Esophagus squamous epithelium (tissue), 5 donors: ENCODE results near the gene DHRS3. TPM values are rescaled to one million over a fixed set of nuclear protein-coding genes. Genes with fewer than 3 reads are reported as not detected.
"Not testable (repeated sequence)": the region's sequence is repeated elsewhere in the genome, so short reads cannot be mapped to it uniquely, and the experiment has no call there.

ENCODE experiments used
- DNase-seq: peaks from one replicate; lab custom pipeline; 2025; lab: John Stamatoyannopoulos, UW
- H3K27ac ChIP-seq, 4 donors: fragments of 200-600 bp; sonication (generic); one replicate each; pipeline ENCODE4 v1.5.1; 2016 to 2019; ENCODE audit warnings: mild to moderate bottlenecking in 1 of 4
- H3K27me3 ChIP-seq, 4 donors: fragments of 200-600 bp; sonication (generic); 1 replicate in 3 of 4; 2 replicates in 1 of 4; pipeline versions ENCODE4 v1.5.1 to v1.6.0; 2017 to 2021; ENCODE audit warnings: antibody characterized with exemption in 1 of 4
- H3K36me3 ChIP-seq, 3 donors: fragments of 200-600 bp; sonication (generic); one replicate each; pipeline ENCODE4 v1.5.1; 2016 to 2019
- H3K4me1 ChIP-seq, 3 donors: fragments of 200-600 bp; sonication (generic); one replicate each; pipeline ENCODE4 v1.5.1; 2017 to 2019
- H3K4me3 ChIP-seq, 4 donors: fragments of 200-600 bp; sonication (generic); 1 replicate in 3 of 4; 2 replicates in 1 of 4; pipeline ENCODE4 v1.5.1; 2016 to 2019; ENCODE audit warnings: mild to moderate bottlenecking in 2 of 4, moderate library complexity in 1 of 4
- H3K9me3 ChIP-seq, 3 donors: fragments of 200-600 bp; sonication (generic); one replicate each; pipeline ENCODE4 v1.5.1; 2016 to 2019
- CTCF ChIP-seq, 6 experiments: fragments of 450-650 bp in 4 of 6; fragments of 200-600 bp in 2 of 6; sonication (generic) in 2 of 6; IDR thresholded peaks; one replicate each; pipeline ENCODE4 v1.5.1; 2016 to 2019; ENCODE audit warnings: antibody characterized with exemption in 6 of 6, mild to moderate bottlenecking in 4 of 6, moderate library complexity in 4 of 6
- POLR2A ChIP-seq, 4 donors: fragments of 450-650 bp; IDR thresholded peaks; one replicate each; pipeline ENCODE4 v1.6.1; 2017; ENCODE audit warnings: antibody characterized with exemption in 4 of 4, mild to moderate bottlenecking in 4 of 4, moderate library complexity in 3 of 4
- WGBS, 2 donors: methylation state at CpG; one replicate each; pipeline ENCODE4 v1.1.5; 2018; 5-methylcytosine and 5-hydroxymethylcytosine counted together
- intact Hi-C: fragments of 100-400 bp; cut with DNase I; formaldehyde crosslinking; loops from one replicate; pipeline ENCODE4 v1.15.0; 2022
- total RNA-seq, 4 donors: library from RNA; depleted of rRNA; stranded (reverse); fragments of >200 nt; gene quantifications; one replicate each; pipeline ENCODE4 v1.1.0, GENCODE V29; 2016
- donor health status: DM: yes; HTN: yes; CAD: no.

The DHRS3 gene
- total RNA-seq, 4 donors from 2014 or later = 87.7 to 166 (median 117) TPM

GRCh38 chr1:12654657-12655056, 36.6 kb upstream of the DHRS3 start:
- Histone ChIP-seq H3K27me3 (peaks cover 0 to 4% (median 0%) of the 10 kb centered on the region in 4 donors), H3K36me3 (no peaks in the 10 kb centered on the region), H3K27ac (no peak overlapping the region), H3K4me3 (no peak overlapping the region), H3K9me3 (no peaks in the 10 kb centered on the region), H3K4me1 (peaks cover 0 to 6% (median 0%) of the 10 kb centered on the region in 3 donors)
- WGBS, 2 donors = 83 to 96% methylated on average over 8 of the region's 8 CpGs
- no peak for DNase-seq
- intact Hi-C loops = no loop called here
- no peak for TF ChIP-seq POLR2A (IDR thresholded peaks at IDR 0.05)
- TF ChIP-seq CTCF (IDR thresholded peaks at IDR 0.05) = no peak

- Histone ChIP-seq H3K4me3 (no peak overlapping the region), H3K27ac (no peak overlapping the region), H3K27me3 (peaks cover 0 to 4% (median 0%) of the 10 kb centered on the region in 4 donors), H3K36me3 (no peaks in the 10 kb centered on the region), H3K4me1 (peaks cover 0 to 6% (median 0%) of the 10 kb centered on the region in 3 donors), H3K9me3 (no peaks in the 10 kb centered on the region)
- intact Hi-C loops = no loop called here
- 71 to 86% methylated on average over 3 to 4 of the region's 4 CpGs for WGBS, 2 donors
- no peak for TF ChIP-seq CTCF (IDR thresholded peaks at IDR 0.05)
- TF ChIP-seq POLR2A (IDR thresholded peaks at IDR 0.05) = no peak
- no peak for DNase-seq
Observed at GRCh38 chr1:12654004-12654567, 36.1 kb upstream of the DHRS3 start.

- Histone ChIP-seq H3K4me3 (no peak overlapping the region), H3K27me3 (peaks cover 0 to 4% (median 0%) of the 10 kb centered on the region in 4 donors), H3K36me3 (no peaks in the 10 kb centered on the region), H3K4me1 (no peaks in the 10 kb centered on the region), H3K9me3 (no peaks in the 10 kb centered on the region), H3K27ac (no peak overlapping the region)
- WGBS, 2 donors = 59 to 67% methylated on average over 5 of the region's 5 CpGs
- intact Hi-C loops = no loop called here
- no peak for DNase-seq
- no peak for TF ChIP-seq POLR2A (IDR thresholded peaks at IDR 0.05)
- no peak for TF ChIP-seq CTCF (IDR thresholded peaks at IDR 0.05)
Observed at GRCh38 chr1:12649971-12650421, 32.0 kb upstream of the DHRS3 start.

GRCh38 chr1:12648741-12649140, 30.7 kb upstream of the DHRS3 start:
- Histone ChIP-seq H3K36me3 (no peaks in the 10 kb centered on the region), H3K27me3 (peaks cover 0 to 4% (median 0%) of the 10 kb centered on the region in 4 donors), H3K27ac (no peak overlapping the region), H3K4me3 (no peak overlapping the region), H3K9me3 (no peaks in the 10 kb centered on the region), H3K4me1 (no peaks in the 10 kb centered on the region)
- DNase-seq = no peak
- 74 to 84% methylated on average over 7 of the region's 7 CpGs for WGBS, 2 donors
- TF ChIP-seq POLR2A (IDR thresholded peaks at IDR 0.05) (no peak), CTCF (IDR thresholded peaks at IDR 0.05) (no peak)
- intact Hi-C loops = no loop called here

- H3K4me3 ChIP-seq, DNase-seq, H3K27me3 ChIP-seq, H3K36me3 ChIP-seq, H3K4me1 ChIP-seq, intact Hi-C loops, H3K27ac ChIP-seq: not testable (repeated sequence)
- peaks cover 0 to 15% (median 3%) of the 10 kb centered on the region in 3 donors for H3K9me3 ChIP-seq
- WGBS, 2 donors = 93 to 96% methylated on average over 9 of the region's 9 CpGs
Observed at GRCh38 chr1:12645401-12645800, 27.4 kb upstream of the DHRS3 start.
